ENCODE measurements around the gene RGR.
A peak's percentile ranks its signal among the peaks of the same experiment; 100 is the strongest.

Gene RGR

DNA sequence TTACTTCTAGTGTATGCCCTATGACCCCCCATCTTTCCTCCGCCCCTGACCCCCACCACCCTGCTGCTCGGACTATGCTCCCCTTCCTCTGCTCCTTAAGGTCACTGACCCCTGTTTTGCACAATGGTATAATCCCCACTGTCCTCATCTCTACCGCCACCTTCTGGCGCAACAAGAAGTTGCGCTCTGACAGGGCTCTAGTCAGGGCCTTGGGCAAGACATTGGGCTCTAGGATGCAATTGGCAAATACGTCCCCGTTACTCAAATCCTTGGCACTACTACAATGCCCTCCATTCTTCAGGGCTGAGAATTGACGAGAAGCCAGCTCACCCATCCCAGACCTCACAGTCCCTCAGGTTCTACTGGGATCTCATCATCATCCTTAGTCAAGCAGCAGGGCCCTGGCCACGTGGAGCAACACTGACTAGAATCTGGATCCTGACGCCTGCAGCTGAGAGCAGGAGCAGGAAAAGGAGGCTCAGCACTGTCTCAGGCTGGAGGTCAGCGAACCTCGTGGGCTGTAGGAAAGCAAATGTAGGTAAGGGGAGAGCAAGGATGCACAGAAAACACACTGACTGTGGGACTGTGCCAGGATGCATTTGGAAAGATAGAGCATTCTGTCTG is 30.1 kb upstream of the RGR start:
- peak; percentile 59 for DNase-seq (ENCODE audit: insufficient read length, low spot score)
- FAIRE-seq: peak; percentile 90
- no peak for TF ChIP-seq POLR2AphosphoS5 (IDR thresholded peaks at IDR 0.05; ENCODE audit: low read depth, low read length)
- no peak for TF ChIP-seq SPI1 (IDR thresholded peaks at IDR 0.05; ENCODE audit: low read depth, low read length)
- TF ChIP-seq POU2F2 (IDR thresholded peaks at IDR 0.05; ENCODE audit: low read depth, low read length): no peak
- no peak for TF ChIP-seq TAF1 (IDR thresholded peaks at IDR 0.05; ENCODE audit: low read depth, low read length)
- TF ChIP-seq POLR2A (IDR thresholded peaks at IDR 0.05; ENCODE audit: low read depth, low read length): no peak
- TF ChIP-seq PAX5 (IDR thresholded peaks at IDR 0.05; ENCODE audit: insufficient read depth, low read length, severe bottlenecking): no peak

DNA sequence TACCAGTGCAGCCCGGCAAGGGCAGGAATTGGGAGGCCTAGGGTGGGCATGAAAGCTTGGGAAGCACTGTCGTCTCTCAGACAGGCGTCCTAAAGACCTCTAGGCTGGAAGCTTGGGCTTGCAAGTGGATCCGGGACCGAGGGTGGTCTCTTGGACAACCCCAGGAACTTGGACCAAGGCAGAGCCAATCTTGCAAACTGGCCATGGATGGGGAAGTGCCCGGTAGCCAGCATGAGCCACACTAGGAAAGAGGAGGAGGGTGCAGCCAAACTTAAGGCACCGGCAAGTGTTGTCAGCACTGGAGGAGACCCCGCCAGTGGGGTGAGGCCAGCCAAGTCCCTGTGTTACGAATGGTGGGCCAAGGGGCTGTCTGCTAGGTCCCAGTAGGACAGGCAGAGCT is 28.0 kb upstream of the RGR start:
- no peak for FAIRE-seq
- DNase-seq (ENCODE audit: insufficient read length, low spot score): no peak
- no peak for TF ChIP-seq SPI1 (IDR thresholded peaks at IDR 0.05; ENCODE audit: low read depth, low read length)
- TF ChIP-seq POLR2A (IDR thresholded peaks at IDR 0.05; ENCODE audit: low read depth, low read length): no peak
- no peak for TF ChIP-seq POU2F2 (IDR thresholded peaks at IDR 0.05; ENCODE audit: low read depth, low read length)
- no peak for TF ChIP-seq POLR2AphosphoS5 (IDR thresholded peaks at IDR 0.05; ENCODE audit: low read depth, low read length)
- no peak for TF ChIP-seq TAF1 (IDR thresholded peaks at IDR 0.05; ENCODE audit: low read depth, low read length)
- no peak for TF ChIP-seq PAX5 (IDR thresholded peaks at IDR 0.05; ENCODE audit: insufficient read depth, low read length, severe bottlenecking)

DNA sequence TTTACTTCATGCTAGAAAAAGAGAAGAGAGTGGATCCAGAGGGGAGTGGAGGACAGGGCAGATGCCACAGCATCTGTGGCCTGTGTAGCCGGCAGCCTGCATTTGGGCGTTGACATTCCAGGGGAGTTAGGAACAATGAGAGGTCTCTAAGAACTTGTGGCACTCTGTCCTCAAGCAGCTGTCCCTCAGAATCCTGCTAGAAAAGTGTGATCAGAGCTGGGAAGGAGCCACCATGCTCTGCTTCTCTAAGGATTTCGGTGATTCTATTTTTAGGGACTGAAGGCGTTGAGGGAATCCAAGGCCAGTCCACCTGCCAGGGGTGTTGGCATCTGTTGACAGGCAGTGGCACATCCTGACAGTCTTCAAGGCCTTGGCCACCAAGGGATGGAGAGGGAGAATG is 27.1 kb upstream of the RGR start:
- no peak for TF ChIP-seq SPI1 (IDR thresholded peaks at IDR 0.05; ENCODE audit: low read depth, low read length)
- no peak for TF ChIP-seq PAX5 (IDR thresholded peaks at IDR 0.05; ENCODE audit: insufficient read depth, low read length, severe bottlenecking)
- TF ChIP-seq POLR2AphosphoS5 (IDR thresholded peaks at IDR 0.05; ENCODE audit: low read depth, low read length): no peak
- no peak for TF ChIP-seq POU2F2 (IDR thresholded peaks at IDR 0.05; ENCODE audit: low read depth, low read length)
- TF ChIP-seq TAF1 (IDR thresholded peaks at IDR 0.05; ENCODE audit: low read depth, low read length): no peak
- TF ChIP-seq POLR2A (IDR thresholded peaks at IDR 0.05; ENCODE audit: low read depth, low read length): no peak
- DNase-seq (ENCODE audit: insufficient read length, low spot score): no peak

DNA sequence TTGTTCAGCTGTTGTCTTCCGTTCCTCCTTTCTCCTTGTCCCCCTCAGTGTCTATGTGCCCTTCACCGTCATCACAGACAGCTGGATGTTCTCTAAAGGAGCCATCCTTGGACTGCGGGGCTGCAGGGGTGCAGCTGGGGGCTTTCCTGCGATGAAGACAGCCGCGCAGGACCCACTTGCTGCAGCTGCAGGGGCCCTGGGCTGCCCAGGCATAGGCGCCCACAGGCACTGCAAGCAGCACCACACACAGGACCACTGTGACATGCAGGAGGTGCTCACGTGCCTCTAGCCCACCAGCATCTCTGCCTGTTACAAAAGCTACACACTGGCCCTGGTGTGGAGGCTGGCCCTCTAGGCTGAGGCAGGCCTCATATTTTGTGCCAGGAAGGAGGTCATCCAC is 22.9 kb upstream of the RGR start:
- no peak for FAIRE-seq
- DNase-seq (ENCODE audit: insufficient read length, low spot score): no peak
- TF ChIP-seq PAX5 (IDR thresholded peaks at IDR 0.05; ENCODE audit: insufficient read depth, low read length, severe bottlenecking) (no peak), POLR2AphosphoS5 (IDR thresholded peaks at IDR 0.05; ENCODE audit: low read depth, low read length) (no peak), POLR2A (IDR thresholded peaks at IDR 0.05; ENCODE audit: low read depth, low read length) (no peak), SPI1 (IDR thresholded peaks at IDR 0.05; ENCODE audit: low read depth, low read length) (no peak), TAF1 (IDR thresholded peaks at IDR 0.05; ENCODE audit: low read depth, low read length) (no peak), POU2F2 (IDR thresholded peaks at IDR 0.05; ENCODE audit: low read depth, low read length) (no peak)

More for the DNA sequence above, 27.1 kb upstream of the RGR start:
- no peak for FAIRE-seq

DNA sequence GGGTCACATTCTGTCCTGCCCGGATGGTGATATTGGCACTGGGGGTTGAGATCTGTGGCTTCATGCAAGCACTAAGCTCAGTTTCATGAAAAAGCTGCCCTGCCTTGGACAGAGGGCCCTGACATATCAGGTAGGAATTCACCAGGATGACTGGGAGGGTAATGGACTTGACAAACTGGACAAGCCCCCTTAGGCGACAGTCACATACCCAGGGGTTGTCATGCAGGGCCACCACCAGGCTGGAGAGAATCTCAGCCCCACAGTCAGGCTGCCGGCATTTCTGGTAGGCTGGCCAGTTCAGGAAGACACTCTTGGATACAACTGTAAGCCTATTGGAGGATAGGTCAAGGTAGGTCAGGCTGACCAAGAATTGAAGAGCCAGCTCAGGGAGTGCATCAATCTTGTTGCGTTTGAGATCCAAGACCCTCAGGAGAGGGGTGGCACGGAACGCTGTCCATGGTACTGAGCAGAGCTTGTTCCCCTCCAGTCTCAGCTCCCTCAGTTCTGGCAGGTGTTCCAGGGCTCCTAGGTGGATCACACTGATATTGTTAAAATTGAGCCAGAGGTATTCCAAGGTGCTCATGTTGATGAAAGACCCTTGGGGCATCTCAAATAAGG is 20.3 kb upstream of the RGR start:
- DNase-seq (ENCODE audit: insufficient read length, low spot score) (no peak), FAIRE-seq (no peak)
- no peak for TF ChIP-seq PAX5 (IDR thresholded peaks at IDR 0.05; ENCODE audit: insufficient read depth, low read length, severe bottlenecking)
- no peak for TF ChIP-seq POLR2AphosphoS5 (IDR thresholded peaks at IDR 0.05; ENCODE audit: low read depth, low read length)
- no peak for TF ChIP-seq POU2F2 (IDR thresholded peaks at IDR 0.05; ENCODE audit: low read depth, low read length)

DNA sequence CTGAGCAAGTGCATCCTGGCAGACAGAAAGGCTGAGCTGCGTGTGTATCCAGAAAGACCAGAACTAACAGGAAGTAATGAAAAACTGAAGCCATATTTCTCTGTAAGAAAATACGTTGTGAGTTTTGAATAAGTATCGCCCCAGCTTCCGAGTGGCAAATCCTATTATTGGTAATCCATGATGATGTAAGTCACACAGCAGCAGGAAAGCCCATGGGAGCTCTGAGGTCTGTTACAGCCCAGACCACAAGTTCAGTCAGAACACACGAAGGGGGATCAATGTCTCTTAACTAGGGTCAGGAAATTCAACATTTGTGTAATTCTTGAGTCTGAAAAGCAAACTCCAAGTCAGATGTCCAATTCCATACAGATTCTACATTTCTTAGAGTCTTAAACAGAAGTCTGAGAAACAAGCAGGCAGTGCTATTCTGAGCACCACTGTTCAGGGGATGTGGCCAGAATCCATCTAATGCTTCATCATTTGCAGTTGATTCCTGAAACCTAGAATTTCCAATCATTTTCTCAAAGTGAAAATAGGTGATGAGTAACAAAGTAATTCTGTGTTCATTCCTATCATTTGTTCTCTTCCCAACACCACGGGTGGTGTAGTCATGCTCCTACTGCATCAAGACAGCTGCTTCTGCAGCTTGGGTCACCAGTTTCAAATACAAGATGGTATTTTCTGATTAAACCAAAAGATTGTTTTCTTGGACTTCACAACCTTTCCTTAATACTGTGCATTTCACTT is 19.3 kb upstream of the RGR start, which contains the start of gene LRIT2:
LRIT2 (minus strand) TSS at position 118 of the 747 bp plus-strand sequence; CDS start at position 94, 24 bp downstream.
- no peak for FAIRE-seq
- TF ChIP-seq TAF1 (IDR thresholded peaks at IDR 0.05; ENCODE audit: low read depth, low read length) (no peak), PAX5 (IDR thresholded peaks at IDR 0.05; ENCODE audit: insufficient read depth, low read length, severe bottlenecking) (no peak), POU2F2 (IDR thresholded peaks at IDR 0.05; ENCODE audit: low read depth, low read length) (no peak), POLR2AphosphoS5 (IDR thresholded peaks at IDR 0.05; ENCODE audit: low read depth, low read length) (no peak), SPI1 (IDR thresholded peaks at IDR 0.05; ENCODE audit: low read depth, low read length) (no peak), POLR2A (IDR thresholded peaks at IDR 0.05; ENCODE audit: low read depth, low read length) (no peak)
- no peak for DNase-seq (ENCODE audit: insufficient read length, low spot score)

DNA sequence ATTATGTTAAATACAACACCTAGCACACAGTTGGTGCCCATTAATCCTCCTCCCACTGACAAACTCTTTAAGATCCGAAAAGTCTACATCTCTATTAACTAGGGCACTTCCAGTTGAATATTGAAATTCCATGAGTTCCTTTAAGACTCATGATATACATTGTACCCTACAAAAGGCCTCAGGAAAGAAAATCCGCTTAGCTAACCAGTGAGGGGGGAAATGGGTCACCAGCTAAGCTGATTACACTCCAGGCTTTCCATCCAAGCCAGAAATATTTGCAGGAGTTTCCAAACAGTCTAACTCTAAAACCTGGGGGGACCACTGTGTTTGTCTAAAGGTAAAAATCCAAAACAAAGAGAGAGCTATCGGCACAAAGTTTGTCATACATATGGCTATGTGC is 18.2 kb upstream of the RGR start:
- DNase-seq (ENCODE audit: insufficient read length, low spot score) (no peak), FAIRE-seq (no peak)
- TF ChIP-seq TAF1 (IDR thresholded peaks at IDR 0.05; ENCODE audit: low read depth, low read length) (no peak), POLR2AphosphoS5 (IDR thresholded peaks at IDR 0.05; ENCODE audit: low read depth, low read length) (no peak)

DNA sequence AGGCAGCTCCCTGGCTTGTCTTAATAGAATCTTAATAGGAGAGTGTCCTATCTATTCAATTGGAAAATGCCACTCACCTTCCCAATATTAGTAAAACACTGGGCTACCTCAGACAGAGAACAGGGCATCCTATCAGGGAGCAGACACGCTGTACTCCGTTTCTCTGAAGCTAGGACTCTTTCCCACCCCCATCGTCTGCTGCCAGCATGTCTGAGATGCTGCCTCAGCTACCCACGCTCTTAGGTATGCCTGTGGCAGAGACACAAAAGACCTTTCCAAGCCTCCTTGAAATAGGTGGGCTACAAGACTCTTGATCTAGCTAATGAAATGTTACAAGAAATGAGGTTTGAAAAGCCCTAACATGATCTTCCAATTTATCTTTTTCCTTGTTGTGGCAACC is 17.0 kb upstream of the RGR start:
- DNase-seq (ENCODE audit: insufficient read length, low spot score) (no peak), FAIRE-seq (no peak)
- no peak for TF ChIP-seq POLR2AphosphoS5 (IDR thresholded peaks at IDR 0.05; ENCODE audit: low read depth, low read length)
- no peak for TF ChIP-seq SPI1 (IDR thresholded peaks at IDR 0.05; ENCODE audit: low read depth, low read length)
- TF ChIP-seq POU2F2 (IDR thresholded peaks at IDR 0.05; ENCODE audit: low read depth, low read length): no peak
- no peak for TF ChIP-seq PAX5 (IDR thresholded peaks at IDR 0.05; ENCODE audit: insufficient read depth, low read length, severe bottlenecking)
- TF ChIP-seq POLR2A (IDR thresholded peaks at IDR 0.05; ENCODE audit: low read depth, low read length): no peak
- TF ChIP-seq TAF1 (IDR thresholded peaks at IDR 0.05; ENCODE audit: low read depth, low read length): no peak

DNA sequence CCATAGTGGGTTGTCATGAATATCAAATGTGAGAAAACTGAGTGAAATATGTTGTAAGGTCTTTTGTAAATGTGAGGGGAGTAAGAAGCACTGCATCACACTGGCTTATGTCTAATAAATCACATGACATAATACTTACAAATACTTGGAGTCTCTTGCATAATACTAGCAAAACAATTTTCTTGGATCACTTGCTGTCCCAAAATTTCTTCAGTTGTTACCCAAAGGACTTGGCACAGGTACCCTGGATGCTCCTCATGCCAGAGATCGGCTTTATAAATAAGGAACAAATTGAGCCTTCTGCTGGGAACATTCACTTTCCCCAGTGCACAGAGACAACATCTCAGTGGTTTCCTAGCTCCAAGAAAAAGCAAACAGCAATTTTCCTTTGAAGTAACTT is 14.5 kb upstream of the RGR start:
- TF ChIP-seq PAX5 (IDR thresholded peaks at IDR 0.05; ENCODE audit: insufficient read depth, low read length, severe bottlenecking): no peak
- no peak for TF ChIP-seq POLR2AphosphoS5 (IDR thresholded peaks at IDR 0.05; ENCODE audit: low read depth, low read length)
- DNase-seq (ENCODE audit: insufficient read length, low spot score) (no peak), FAIRE-seq (no peak)

Measured in GM12891 (cell line).